K562 (cell line): Measurements from ENCODE around the gene SCTR. TPM values are rescaled to one million over a fixed set of nuclear protein-coding genes. Genes with fewer than 3 reads are reported as not detected.

Experiments
- ATAC-seq: fragments of 200-7000 bp; cut with Tn5 transposase; 3 replicates; pipeline ENCODE4 v1.9.1; 2020; ENCODE audit warnings: moderate library complexity
- BruUV-seq: library from RNA; stranded (reverse); fragments of 400-500 nt; replicated peaks from 2 replicates; lab custom pipeline; 2021; lab: Mats Ljungman, UMichigan
- CTCF ChIA-PET: fragments of 300-600 bp; formaldehyde crosslinking; extraction: SDS; loops from one replicate; lab custom pipeline; 2021; ENCODE audit warnings: low intra/inter-chr PET ratio; lab: Yijun Ruan, JAX
- POLR2A ChIA-PET: fragments of 300-600, 350-650 bp; sonication (Branson Sonifier 250); formaldehyde crosslinking; extraction: SDS; loops from one replicate; lab custom pipeline; 2021; ENCODE audit warnings: antibody characterized with exemption, inconsistent platforms; lab: Yijun Ruan, JAX
- DNase-seq, 4 experiments: peaks; one replicate each; pipeline versions ENCODE4 v3.0.0 to v3.0.0-alpha.2; 2011 to 2018; ENCODE audit warnings: low spot score in 3 of 4, mixed read lengths in 3 of 4; ENCODE audit errors: extremely low read depth in 1 of 4
- FAIRE-seq: peaks from 2 replicates; lab custom pipeline; 2011; peaks lifted over from hg19 to GRCh38; lab: Jason Lieb, UNC
- H2AFZ ChIP-seq: 2 replicates; pipeline ENCODE4 v1.6.0; 2011; ENCODE audit warnings: low read depth, low read length, control low read depth, inconsistent platforms
- H3K27ac ChIP-seq: fragments of 200-600 bp; 3 replicates; pipeline ENCODE4 v1.8.0; 2011; ENCODE audit warnings: low read depth, mild to moderate bottlenecking, control low read depth, inconsistent platforms, low read length, moderate library complexity, mixed read lengths; ENCODE audit errors: extremely low read depth
- H3K27me3 ChIP-seq, 2 experiments: fragments of 300-600 bp in 1 of 2; 2 replicates in 1 of 2; 3 replicates in 1 of 2; pipeline versions ENCODE4 v1.6.0 to v1.8.0; 2011; ENCODE audit warnings: inconsistent platforms in 2 of 2, low read length in 2 of 2, mild to moderate bottlenecking in 1 of 2, mixed read lengths in 1 of 2, moderate library complexity in 1 of 2; ENCODE audit not compliant: control insufficient read depth in 2 of 2, insufficient read depth in 2 of 2
- H3K36me3 ChIP-seq: fragments of 300-600 bp; 3 replicates; pipeline ENCODE4 v1.8.0; 2011; ENCODE audit warnings: mild to moderate bottlenecking, low read length, inconsistent platforms; ENCODE audit not compliant: control insufficient read depth, insufficient read depth
- H3K4me1 ChIP-seq, 2 experiments: fragments of 200-600 bp in 1 of 2; replicated peaks in 1 of 2; 2 replicates in 1 of 2; 3 replicates in 1 of 2; pipeline versions ENCODE4 v1.5.1 to v1.8.0; 2011; ENCODE audit warnings: inconsistent platforms in 2 of 2, low read length in 2 of 2, mild to moderate bottlenecking in 1 of 2, mixed read lengths in 1 of 2, moderate library complexity in 1 of 2; ENCODE audit not compliant: control insufficient read depth in 2 of 2, insufficient read depth in 2 of 2
- H3K4me2 ChIP-seq: 2 replicates; pipeline ENCODE4 v1.6.1; 2011; ENCODE audit warnings: low read length, control low read depth, inconsistent platforms, mixed read lengths; ENCODE audit not compliant: insufficient read depth
- H3K4me3 ChIP-seq: fragments of 200-600 bp; sonication (generic), shearing (Covaris generic); 2 replicates; pipeline ENCODE4 v1.5.1; 2016; ENCODE audit warnings: control low read depth, inconsistent platforms
- H3K79me2 ChIP-seq: fragments of 200-600 bp; 3 replicates; pipeline ENCODE4 v1.8.0; 2011; ENCODE audit warnings: low read length, inconsistent platforms; ENCODE audit not compliant: control insufficient read depth, insufficient read depth
- H3K9ac ChIP-seq, 2 experiments: 2 replicates each; pipeline versions ENCODE4 v1.6.0 to v1.6.1; 2011; ENCODE audit warnings: low read depth in 2 of 2, low read length in 2 of 2, control low read depth in 1 of 2, inconsistent platforms in 1 of 2, mild to moderate bottlenecking in 1 of 2, mixed read lengths in 1 of 2; ENCODE audit not compliant: insufficient read depth in 1 of 2
- H3K9me1 ChIP-seq: one replicate; pipeline ENCODE4 v1.6.0; 2011; ENCODE audit warnings: inconsistent platforms, mild to moderate bottlenecking, low read length, moderate library complexity; ENCODE audit not compliant: control insufficient read depth, insufficient read depth
- H3K9me3 ChIP-seq: replicated peaks from 2 replicates; pipeline ENCODE4 v1.5.1; 2011; ENCODE audit warnings: low read depth, low read length, inconsistent platforms; ENCODE audit not compliant: control insufficient read depth, insufficient read depth
- H4K20me1 ChIP-seq: replicated peaks from 2 replicates; pipeline ENCODE4 v1.6.1; 2011; ENCODE audit warnings: low read length, inconsistent platforms, mixed read lengths; ENCODE audit not compliant: control insufficient read depth, insufficient read depth
- BDP1 ChIP-seq: IDR thresholded peaks from 3 replicates; pipeline ENCODE4 v1.6.1; 2011; ENCODE audit not compliant: insufficient read length, insufficient read depth
- CXXC5 ChIP-seq: fragments of 250-450 bp; sonication (Bioruptor Pico); IDR thresholded peaks from 2 replicates; pipeline ENCODE4 v1.8.0; 2022; ENCODE audit warnings: inconsistent platforms, mild to moderate bottlenecking, moderate library complexity
- DIDO1 ChIP-seq: fragments of 450-650 bp; IDR thresholded peaks from 2 replicates; pipeline ENCODE4 v1.6.1; 2016; ENCODE audit warnings: low read depth, missing biosample characterization, missing genetic modification characterization
- EP400 ChIP-seq: fragments of 450-650 bp; IDR thresholded peaks from 2 replicates; pipeline ENCODE4 v1.6.1; 2017; ENCODE audit warnings: antibody characterized with exemption, mild to moderate bottlenecking, moderate library complexity
- FOXP1 ChIP-seq: sonication (generic); formaldehyde crosslinking; IDR thresholded peaks from 2 replicates; pipeline ENCODE4 v1.8.0; 2022; ENCODE audit warnings: mild to moderate bottlenecking, missing genetic modification reagents
- KLF13 ChIP-seq: fragments of 450-650 bp; IDR thresholded peaks from 2 replicates; pipeline ENCODE4 v1.6.1; 2016; ENCODE audit warnings: missing genetic modification characterization, low read depth, mild to moderate bottlenecking, missing compliant biosample characterization, moderate library complexity, borderline replicate concordance
- PCBP1 ChIP-seq: fragments of 200-400 bp; formaldehyde crosslinking; IDR thresholded peaks from 2 replicates; pipeline ENCODE4 v1.6.1; 2018; ENCODE audit warnings: mild to moderate bottlenecking, low read depth, low read length; ENCODE audit not compliant: poor library complexity, severe bottlenecking
- PKNOX1 ChIP-seq: fragments of 450-650 bp; IDR thresholded peaks from 2 replicates; pipeline ENCODE4 v1.6.1; 2016
- RBBP5 ChIP-seq: fragments of 200-600 bp; sonication (generic); IDR thresholded peaks from 2 replicates; pipeline ENCODE4 v1.6.1; 2012; ENCODE audit warnings: borderline replicate concordance, mild to moderate bottlenecking, low read length, control low read depth, inconsistent platforms; ENCODE audit not compliant: insufficient read depth, poor library complexity, severe bottlenecking
- REST ChIP-seq, 2 experiments: fragments of 450-650 bp; formaldehyde crosslinking in 1 of 2; IDR thresholded peaks; 2 replicates each; pipeline versions ENCODE4 v1.4.0 to v1.6.1; 2014 to 2020; ENCODE audit warnings: mild to moderate bottlenecking in 2 of 2, borderline replicate concordance in 1 of 2, low read depth in 1 of 2
- SP2 ChIP-seq: IDR thresholded peaks from 2 replicates; pipeline ENCODE4 v1.6.1; 2011; ENCODE audit warnings: mild to moderate bottlenecking, low read depth, low read length, moderate library complexity; ENCODE audit not compliant: poor library complexity, severe bottlenecking; ENCODE audit errors: extremely low read depth
- YBX1 ChIP-seq: fragments of 450-650 bp; IDR thresholded peaks from 2 replicates; pipeline ENCODE4 v1.7.1; 2016; ENCODE audit warnings: mild to moderate bottlenecking
- WGBS: fragments of 100-300 bp; shearing (Covaris generic); methylation state at CpG from one replicate; pipeline ENCODE4 v1.1.6; 2016; ENCODE audit warnings: low coverage, mixed read lengths; ENCODE audit not compliant: insufficient coverage; ENCODE audit errors: missing lambda C conversion rate; 5-methylcytosine and 5-hydroxymethylcytosine counted together
- in situ Hi-C: fragments of 300-500 bp; cut with MboI; formaldehyde crosslinking; loops from 4 replicates; pipeline ENCODE4 v1.15.0; 2018; ENCODE audit warnings: inconsistent platforms, mixed read lengths
- intact Hi-C: fragments of 100-400 bp; cut with micrococcal nuclease; formaldehyde crosslinking; loops from 2 replicates; pipeline ENCODE4 v1.14.2; 2022
- polyA plus RNA-seq, 8 experiments: library from polyadenylated mRNA; depleted of rRNA in 4 of 8; stranded (reverse) in 5 of 8; unstranded in 3 of 8; fragments of >200 nt; fragmentation: Nextera tagmentation in 2 of 8; fragmentation: Illumina TruSeq in 1 of 8; extraction: Ambion mirVana in 2 of 8; extraction: Trizol in 1 of 8; gene quantifications; 2 replicates each; pipeline versions ENCODE4 v1.2.1 to v1.2.3, GENCODE V29; 2011 to 2014; ENCODE audit warnings: inconsistent platforms in 1 of 8, missing spikeins in 1 of 8
- total RNA-seq, 7 experiments: library from RNA; depleted of rRNA in 6 of 7; stranded (reverse); fragments of >200 nt in 6 of 7; fragmentation: Illumina TruSeq in 2 of 7; extraction: Trizol in 2 of 7; gene quantifications; 2 replicates each; pipeline versions ENCODE4 v1.2.1 to v1.2.3, GENCODE V29; 2011 to 2021; ENCODE audit warnings: low replicate concordance in 1 of 7

Gene SCTR
- total and polyA plus RNA-seq, 9 of the 15 experiments (the other 6 are each of a cell fraction or from before 2014, with no cell fraction given) = not detected

GRCh38 chr2:119519057-119519408 lies 5.2 kb downstream of the SCTR start:
- ATAC-seq (no peak), FAIRE-seq (no peak), DNase-seq (no peak)
- H3K9ac ChIP-seq = no peak overlapping the region
- in situ Hi-C loops (loop anchor here (5.0 kb wide), 1 partner anchor 143 kb away; no protein-coding TSS in a partner anchor), intact Hi-C loops (no loop called here)
- no peaks in the 10 kb centered on the region for H3K79me2 ChIP-seq
- H3K27me3 ChIP-seq = peaks cover 8 to 34% of the 10 kb centered on the region in 2 experiments; a peak in 4 of 5 replicates
- H2AFZ ChIP-seq = no peak overlapping the region
- no peak overlapping the region for H3K27ac ChIP-seq
- no peaks in the 10 kb centered on the region for H3K36me3 ChIP-seq
- no peak overlapping the region for H3K4me2 ChIP-seq
- POLR2A ChIA-PET = no interaction called here
- WGBS = 19% methylated on average over 10 of the region's 10 CpGs
- no TSS peak for BruUV-seq
- no peaks in the 10 kb centered on the region for H3K9me3 ChIP-seq
- no peaks in the 10 kb centered on the region for H4K20me1 ChIP-seq
- H3K4me1 ChIP-seq = peaks cover 0 to 2% of the 10 kb centered on the region in 2 experiments; a peak in 1 of 5 replicates
- H3K4me3 ChIP-seq = no peak overlapping the region
- H3K9me1 ChIP-seq = no peaks in the 10 kb centered on the region
- CTCF ChIA-PET = no interaction called here
- TF ChIP-seq REST (IDR thresholded peaks at IDR 0.05; ENCODE audit: borderline replicate concordance) = no peak
- no peak for TF ChIP-seq REST (CRISPR knock-in tag; IDR thresholded peaks at IDR 0.05; ENCODE audit: low read depth)
- no peak for TF ChIP-seq SP2
- TF ChIP-seq EP400 = no peak
- no peak for TF ChIP-seq BDP1
- no peak for TF ChIP-seq KLF13 (tag)
- no peak for TF ChIP-seq PCBP1
- TF ChIP-seq RBBP5 = no peak
- TF ChIP-seq YBX1 = no peak
- TF ChIP-seq FOXP1 (CRISPR knock-in tag) = no peak
- TF ChIP-seq DIDO1 = no peak
- TF ChIP-seq CXXC5 = no peak
- TF ChIP-seq PKNOX1 = no peak
